Chondrocyte (in vitro differentiated cells): Measurements from ENCODE around the gene TCFL5. TPM values are rescaled to one million over a fixed set of nuclear protein-coding genes. Genes with fewer than 3 reads are reported as not detected.

Experiments used
- DNase-seq: peaks from one replicate; pipeline ENCODE4 v3.0.0; 2021; ENCODE audit warnings: mixed read lengths, low spot score
- H3K27ac Mint-ChIP-seq: one replicate; pipeline ENCODE4 v1.8.0; 2021; ENCODE audit warnings: mild to moderate bottlenecking, moderate library complexity, mixed read lengths; ENCODE audit not compliant: unreplicated experiment
- H3K27me3 Mint-ChIP-seq: 2 replicates; pipeline ENCODE4 v1.8.0; 2021; ENCODE audit warnings: low read depth, mixed read lengths
- H3K36me3 Mint-ChIP-seq: 2 replicates; pipeline ENCODE4 v1.8.0; 2021; ENCODE audit warnings: low read depth, mixed read lengths
- H3K4me1 Mint-ChIP-seq: 2 replicates; pipeline ENCODE4 v1.8.0; 2021; ENCODE audit warnings: low read depth, mild to moderate bottlenecking, mixed read lengths
- H3K4me3 Mint-ChIP-seq: one replicate; pipeline ENCODE4 v1.8.0; 2021; ENCODE audit warnings: mild to moderate bottlenecking, moderate library complexity, mixed read lengths; ENCODE audit not compliant: unreplicated experiment
- H3K9me3 Mint-ChIP-seq: 2 replicates; pipeline ENCODE4 v1.8.0; 2021; ENCODE audit warnings: low read depth, mixed read lengths
- total RNA-seq: library from RNA; stranded (reverse); gene quantifications from 3 replicates; pipeline ENCODE4 v1.2.1, GENCODE V29; 2021
- TF ChIP-seq, protein P1 (sequence below): fragments of 200-600 bp; sonication (generic); IDR thresholded peaks from 2 replicates; pipeline ENCODE4 v1.5.0; 2021; ENCODE audit warnings: antibody characterized with exemption, mild to moderate bottlenecking, moderate library complexity

TCFL5 gene
- total RNA-seq, 1 donor from 2014 or later: 12.7 TPM

GRCh38 chr20:62872184-62872847 lies 10.7 kb upstream of the TCFL5 start:
- DNase-seq: peak; percentile 64
- no peak overlapping the region for H3K27ac Mint-ChIP-seq
- H3K4me1 Mint-ChIP-seq: peaks cover 26% of the 10 kb centered on the region
- H3K36me3 Mint-ChIP-seq: no peaks in the 10 kb centered on the region
- TF ChIP-seq, protein P1, sequence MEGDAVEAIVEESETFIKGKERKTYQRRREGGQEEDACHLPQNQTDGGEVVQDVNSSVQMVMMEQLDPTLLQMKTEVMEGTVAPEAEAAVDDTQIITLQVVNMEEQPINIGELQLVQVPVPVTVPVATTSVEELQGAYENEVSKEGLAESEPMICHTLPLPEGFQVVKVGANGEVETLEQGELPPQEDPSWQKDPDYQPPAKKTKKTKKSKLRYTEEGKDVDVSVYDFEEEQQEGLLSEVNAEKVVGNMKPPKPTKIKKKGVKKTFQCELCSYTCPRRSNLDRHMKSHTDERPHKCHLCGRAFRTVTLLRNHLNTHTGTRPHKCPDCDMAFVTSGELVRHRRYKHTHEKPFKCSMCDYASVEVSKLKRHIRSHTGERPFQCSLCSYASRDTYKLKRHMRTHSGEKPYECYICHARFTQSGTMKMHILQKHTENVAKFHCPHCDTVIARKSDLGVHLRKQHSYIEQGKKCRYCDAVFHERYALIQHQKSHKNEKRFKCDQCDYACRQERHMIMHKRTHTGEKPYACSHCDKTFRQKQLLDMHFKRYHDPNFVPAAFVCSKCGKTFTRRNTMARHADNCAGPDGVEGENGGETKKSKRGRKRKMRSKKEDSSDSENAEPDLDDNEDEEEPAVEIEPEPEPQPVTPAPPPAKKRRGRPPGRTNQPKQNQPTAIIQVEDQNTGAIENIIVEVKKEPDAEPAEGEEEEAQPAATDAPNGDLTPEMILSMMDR: no peak
- no peaks in the 10 kb centered on the region for H3K9me3 Mint-ChIP-seq
- no peak overlapping the region for H3K4me3 Mint-ChIP-seq
- no peaks in the 10 kb centered on the region for H3K27me3 Mint-ChIP-seq

DNA sequence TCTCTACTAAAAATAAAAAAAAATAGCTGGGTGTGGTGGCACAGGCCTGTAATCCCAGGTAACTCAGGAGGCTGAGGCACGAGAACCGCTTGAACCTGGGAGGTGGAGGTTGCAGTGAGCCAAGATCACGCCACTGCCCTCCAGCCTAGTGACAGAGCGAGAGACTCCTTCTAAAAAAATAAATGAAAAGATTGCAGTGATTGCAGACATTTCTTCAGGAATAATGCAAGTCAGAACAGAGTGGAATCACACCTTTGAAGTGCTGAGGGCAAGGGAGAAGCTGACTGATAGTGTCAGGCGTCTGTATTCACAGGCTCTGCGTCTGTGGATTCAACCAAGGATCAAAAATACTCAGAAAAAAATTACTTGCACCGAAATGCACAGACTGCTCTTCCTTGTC lies 2.6 kb upstream of the TCFL5 start:
- no peak overlapping the region for H3K4me3 Mint-ChIP-seq
- no peaks in the 10 kb centered on the region for H3K9me3 Mint-ChIP-seq
- H3K36me3 Mint-ChIP-seq: peaks cover 2% of the 10 kb centered on the region
- no peak overlapping the region for H3K27ac Mint-ChIP-seq
- no peaks in the 10 kb centered on the region for H3K27me3 Mint-ChIP-seq
- TF ChIP-seq, protein P1: no peak
- DNase-seq: peak; percentile 25
- peaks cover 21% of the 10 kb centered on the region for H3K4me1 Mint-ChIP-seq

- H3K4me1 Mint-ChIP-seq: peaks cover 23% of the 10 kb centered on the region
- no peak overlapping the region for H3K27ac Mint-ChIP-seq
- H3K27me3 Mint-ChIP-seq: no peaks in the 10 kb centered on the region
- H3K4me3 Mint-ChIP-seq: peak overlapping the region; percentile 49
- H3K9me3 Mint-ChIP-seq: no peaks in the 10 kb centered on the region
- peak; percentile 65 for DNase-seq
- peaks cover 10% of the 10 kb centered on the region for H3K36me3 Mint-ChIP-seq
- TF ChIP-seq, protein P1: no peak
Observed at GRCh38 chr20:62860924-62861691, 514 bp downstream of the TCFL5 start.

DNA sequence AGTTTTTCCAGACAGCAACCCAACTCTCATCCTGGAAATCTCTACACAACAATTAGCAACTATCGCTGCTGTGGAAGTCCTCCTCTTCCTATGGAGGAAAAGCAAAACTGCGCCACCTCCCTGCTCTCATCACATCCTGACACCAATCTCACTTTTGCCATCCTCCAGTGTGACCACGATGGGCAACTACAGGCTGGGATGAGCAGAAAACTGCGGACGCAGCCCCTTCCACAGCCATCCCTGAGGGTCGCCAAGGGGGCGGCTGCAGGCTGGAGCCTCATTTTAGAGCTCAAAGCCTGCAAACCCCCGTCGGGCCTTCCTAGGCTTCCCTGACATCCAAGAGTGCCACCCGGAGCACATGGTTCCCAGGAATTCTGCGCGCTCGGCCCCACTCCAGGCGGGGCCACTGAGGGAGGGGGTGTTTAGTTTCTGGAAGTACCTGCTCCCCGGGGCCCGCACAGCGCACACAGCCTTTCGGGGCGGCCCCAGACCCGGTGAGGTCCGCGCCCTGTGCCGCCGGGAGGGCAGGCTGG lies 1.2 kb downstream of the TCFL5 start:
- H3K36me3 Mint-ChIP-seq: peaks cover 10% of the 10 kb centered on the region
- H3K4me1 Mint-ChIP-seq: peaks cover 23% of the 10 kb centered on the region
- H3K27me3 Mint-ChIP-seq: no peaks in the 10 kb centered on the region
- no peak overlapping the region for H3K27ac Mint-ChIP-seq
- no peaks in the 10 kb centered on the region for H3K9me3 Mint-ChIP-seq
- peak overlapping the region; percentile 73 for H3K4me3 Mint-ChIP-seq
- DNase-seq: peak; percentile 52
- TF ChIP-seq, protein P1: peak; percentile 54

GRCh38 chr20:62859721-62860120 lies 1.9 kb downstream of the TCFL5 start:
- H3K9me3 Mint-ChIP-seq: no peaks in the 10 kb centered on the region
- H3K27ac Mint-ChIP-seq: no peak overlapping the region
- TF ChIP-seq, protein P1: no peak
- DNase-seq: peak; percentile 32
- no peaks in the 10 kb centered on the region for H3K27me3 Mint-ChIP-seq
- H3K4me1 Mint-ChIP-seq: peaks cover 23% of the 10 kb centered on the region
- peak overlapping the region; percentile 73 for H3K4me3 Mint-ChIP-seq
- peaks cover 10% of the 10 kb centered on the region for H3K36me3 Mint-ChIP-seq
